Body of pancreas (tissue), 4 donors: ENCODE measurements around the gene PDE2A. TPM values are rescaled to one million over a fixed set of nuclear protein-coding genes. Genes with fewer than 3 reads are reported as not detected.

Experiments used
- ATAC-seq: fragments of 150-250 bp; one replicate; pipeline ENCODE4 v1.9.1; 2016
- DNase-seq, 4 donors: peaks; one replicate each; pipeline ENCODE4 v3.0.0-alpha.2; 2019
- H3K27ac ChIP-seq, 4 donors: fragments of 200-600 bp; sonication (generic); 1 replicate in 3 of 4; 2 replicates in 1 of 4; pipeline versions ENCODE4 v1.5.1 to v1.6.1; 2016 to 2019; ENCODE audit warnings: mild to moderate bottlenecking in 1 of 4, mixed read lengths in 1 of 4, moderate library complexity in 1 of 4
- H3K27me3 ChIP-seq, 2 donors: fragments of 200-600 bp; sonication (generic); one replicate each; pipeline ENCODE4 v1.6.0; 2016; ENCODE audit warnings: mild to moderate bottlenecking in 1 of 2
- H3K36me3 ChIP-seq, 2 donors: fragments of 200-600 bp; sonication (generic); replicated peaks in 1 of 2; 2 replicates each; pipeline ENCODE4 v1.5.1; 2016; ENCODE audit warnings: low read depth in 2 of 2; ENCODE audit not compliant: insufficient read depth in 1 of 2
- H3K4me1 ChIP-seq: fragments of 200-600 bp; sonication (generic); one replicate; pipeline ENCODE4 v1.6.0; 2016
- H3K4me3 ChIP-seq, 2 donors: fragments of 200-600 bp; sonication (generic); 1 replicate in 1 of 2; 2 replicates in 1 of 2; pipeline ENCODE4 v1.5.1; 2016 to 2019
- H3K9me3 ChIP-seq, 3 donors: fragments of 200-600 bp; sonication (generic); 1 replicate in 2 of 3; 2 replicates in 1 of 3; pipeline ENCODE4 v1.5.1; 2016
- CTCF ChIP-seq, 7 experiments: fragments of 450-650 bp in 4 of 7; fragments of 200-600 bp in 3 of 7; sonication (generic) in 3 of 7; IDR thresholded peaks; one replicate each; pipeline ENCODE4 v1.5.1; 2016 to 2019; ENCODE audit warnings: antibody characterized with exemption in 7 of 7
- POLR2A ChIP-seq, 3 donors: fragments of 450-650 bp; IDR thresholded peaks; one replicate each; pipeline ENCODE4 v1.6.1; 2016; ENCODE audit warnings: antibody characterized with exemption in 3 of 3, mild to moderate bottlenecking in 2 of 3
- whole genome bisulfite sequencing, 2 donors: methylation state at CpG; one replicate each; pipeline ENCODE4 v1.1.5; 2017; 5-methylcytosine and 5-hydroxymethylcytosine counted together
- intact Hi-C: fragments of 100-400 bp; cut with DNase I; formaldehyde crosslinking; loops from one replicate; pipeline ENCODE4 v1.15.1; 2023
- total RNA-seq, 2 donors: library from RNA; depleted of rRNA; stranded (reverse); fragments of >200 nt; gene quantifications; one replicate each; pipeline ENCODE4 v1.1.0, GENCODE V29; 2016

Gene PDE2A
- total RNA-seq, 2 donors from 2014 or later: 7.0 to 29.3 TPM

GRCh38 chr11:72598906-72599305 is 75.3 kb downstream of the PDE2A start:
- 22 to 23% methylated on average over 9 to 11 of the region's 11 CpGs for WGBS, 2 donors
- intact Hi-C loops: no loop called here
- ATAC-seq: no peak
- Histone ChIP-seq H3K27ac (no peak overlapping the region), H3K36me3 (no peaks in the 10 kb centered on the region), H3K4me1 (no peaks in the 10 kb centered on the region), H3K9me3 (no peaks in the 10 kb centered on the region), H3K27me3 (no peaks in the 10 kb centered on the region), H3K4me3 (no peak overlapping the region)
- DNase-seq: peak; percentile 27 to 52 (median 42)
- TF ChIP-seq POLR2A (IDR thresholded peaks at IDR 0.05) (no peak), CTCF (IDR thresholded peaks at IDR 0.05) (peak in 6 of 7 experiments; percentile 13 to 47 (median 34))

DNA sequence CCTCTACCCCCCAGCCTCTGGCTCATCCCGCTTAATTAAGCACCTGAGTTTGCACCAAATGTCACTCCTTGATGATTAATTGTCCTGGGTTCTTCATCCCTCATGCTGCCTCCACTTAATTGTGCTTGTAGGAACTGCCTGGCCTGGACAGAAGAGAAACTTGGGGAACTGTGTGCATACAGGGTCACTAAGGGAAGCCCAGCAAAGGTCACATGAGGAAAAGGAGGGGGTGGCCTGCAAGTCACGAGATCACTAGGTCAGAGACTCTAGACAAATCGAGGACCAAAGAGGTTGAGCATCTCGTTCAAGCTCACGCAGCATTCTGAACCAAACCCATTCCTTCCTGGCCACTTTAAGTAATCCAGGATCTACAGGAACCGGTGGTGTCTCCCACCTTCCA is 75.8 kb downstream of the PDE2A start:
- Histone ChIP-seq H3K4me3 (no peak overlapping the region), H3K27me3 (no peaks in the 10 kb centered on the region), H3K36me3 (no peaks in the 10 kb centered on the region), H3K9me3 (no peaks in the 10 kb centered on the region), H3K27ac (no peak overlapping the region), H3K4me1 (no peaks in the 10 kb centered on the region)
- DNase-seq (peak in 1 of 4 donors; percentile 17), ATAC-seq (no peak)
- TF ChIP-seq CTCF (IDR thresholded peaks at IDR 0.05): no peak
- no peak for TF ChIP-seq POLR2A (IDR thresholded peaks at IDR 0.05)
- intact Hi-C loops: no loop called here
- 39 to 56% methylated on average over 6 of the region's 6 CpGs for WGBS, 2 donors

DNA sequence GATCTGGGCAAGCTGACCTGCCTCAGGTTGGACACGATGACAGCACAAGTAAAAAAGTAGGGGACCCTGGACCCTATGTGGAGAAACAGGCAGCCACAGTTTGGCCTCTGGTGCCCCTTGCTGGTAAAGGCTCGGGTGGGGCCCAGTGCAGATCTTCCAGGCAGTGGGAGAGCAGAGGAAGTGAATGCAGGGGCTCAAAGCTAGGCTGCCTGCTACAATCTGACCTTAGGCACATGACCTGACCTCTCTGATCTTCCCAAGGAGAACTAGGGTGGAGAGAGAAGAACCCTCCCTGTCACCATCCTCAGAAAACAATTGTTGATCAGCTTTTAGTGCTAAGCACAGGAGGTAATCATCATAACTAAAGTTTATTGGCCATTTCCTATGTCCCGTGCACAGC is 76.5 kb downstream of the PDE2A start:
- TF ChIP-seq CTCF (IDR thresholded peaks at IDR 0.05) (no peak), POLR2A (IDR thresholded peaks at IDR 0.05) (no peak)
- Histone ChIP-seq H3K27ac (no peak overlapping the region), H3K27me3 (no peaks in the 10 kb centered on the region), H3K4me1 (no peaks in the 10 kb centered on the region), H3K36me3 (no peaks in the 10 kb centered on the region), H3K9me3 (no peaks in the 10 kb centered on the region), H3K4me3 (no peak overlapping the region)
- ATAC-seq (no peak), DNase-seq (no peak)
- intact Hi-C loops: no loop called here
- 52 to 58% methylated on average over 2 of the region's 3 CpGs for WGBS, 2 donors

DNA sequence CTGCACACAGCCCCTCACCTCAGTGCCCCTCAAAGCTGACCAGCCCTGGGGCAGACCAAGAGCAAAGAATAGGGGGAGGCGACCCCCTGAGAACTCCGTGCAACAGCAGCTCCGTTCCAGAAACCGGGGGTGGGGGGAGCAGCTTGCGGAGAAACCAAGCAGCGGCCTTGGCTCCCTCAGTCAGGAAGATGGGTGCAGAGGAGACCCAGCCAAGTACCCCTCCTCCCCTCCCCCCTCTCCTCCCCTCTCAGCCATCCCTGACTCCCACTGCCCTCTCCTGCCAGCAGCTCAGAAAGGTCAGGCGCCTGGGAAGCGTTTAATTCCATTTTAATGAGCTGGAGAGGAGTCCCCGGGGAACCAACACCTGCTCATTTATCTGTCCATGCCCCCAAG is 78.9 kb downstream of the PDE2A start:
- H3K27me3 ChIP-seq: no peaks in the 10 kb centered on the region
- no peak for ATAC-seq
- H3K27ac ChIP-seq: no peak overlapping the region
- TF ChIP-seq POLR2A (IDR thresholded peaks at IDR 0.05) (no peak), CTCF (IDR thresholded peaks at IDR 0.05) (no peak)
- H3K4me1 ChIP-seq: peaks cover 2% of the 10 kb centered on the region
- WGBS, 2 donors: 51 to 56% methylated on average over 8 to 9 of the region's 9 CpGs
- intact Hi-C loops: no loop called here
- no peak overlapping the region for H3K4me3 ChIP-seq
- no peak for DNase-seq
- no peaks in the 10 kb centered on the region for H3K9me3 ChIP-seq
- no peaks in the 10 kb centered on the region for H3K36me3 ChIP-seq

GRCh38 chr11:72594493-72595291 is 79.5 kb downstream of the PDE2A start:
- ATAC-seq (no peak), DNase-seq (no peak)
- Histone ChIP-seq H3K9me3 (no peaks in the 10 kb centered on the region), H3K4me3 (no peak overlapping the region), H3K27me3 (no peaks in the 10 kb centered on the region), H3K36me3 (no peaks in the 10 kb centered on the region), H3K4me1 (peaks cover 8% of the 10 kb centered on the region), H3K27ac (no peak overlapping the region)
- TF ChIP-seq POLR2A (IDR thresholded peaks at IDR 0.05) (no peak), CTCF (IDR thresholded peaks at IDR 0.05) (no peak)
- intact Hi-C loops: no loop called here
- 59 to 65% methylated on average over 6 to 8 of the region's 8 CpGs for whole genome bisulfite sequencing, 2 donors
